ENCODE measurements around the gene MRPS7. TPM values are rescaled to one million over a fixed set of nuclear protein-coding genes. Genes with fewer than 3 reads are reported as not detected.
A peak's percentile ranks its signal among the peaks of the same experiment; 100 is the strongest.

The MRPS7 gene
- total and polyA plus RNA-seq, 2 donors (not counting 3 experiments of a cell fraction or from before 2014, with no cell fraction given), result 79.8 to 82.8 TPM

DNA sequence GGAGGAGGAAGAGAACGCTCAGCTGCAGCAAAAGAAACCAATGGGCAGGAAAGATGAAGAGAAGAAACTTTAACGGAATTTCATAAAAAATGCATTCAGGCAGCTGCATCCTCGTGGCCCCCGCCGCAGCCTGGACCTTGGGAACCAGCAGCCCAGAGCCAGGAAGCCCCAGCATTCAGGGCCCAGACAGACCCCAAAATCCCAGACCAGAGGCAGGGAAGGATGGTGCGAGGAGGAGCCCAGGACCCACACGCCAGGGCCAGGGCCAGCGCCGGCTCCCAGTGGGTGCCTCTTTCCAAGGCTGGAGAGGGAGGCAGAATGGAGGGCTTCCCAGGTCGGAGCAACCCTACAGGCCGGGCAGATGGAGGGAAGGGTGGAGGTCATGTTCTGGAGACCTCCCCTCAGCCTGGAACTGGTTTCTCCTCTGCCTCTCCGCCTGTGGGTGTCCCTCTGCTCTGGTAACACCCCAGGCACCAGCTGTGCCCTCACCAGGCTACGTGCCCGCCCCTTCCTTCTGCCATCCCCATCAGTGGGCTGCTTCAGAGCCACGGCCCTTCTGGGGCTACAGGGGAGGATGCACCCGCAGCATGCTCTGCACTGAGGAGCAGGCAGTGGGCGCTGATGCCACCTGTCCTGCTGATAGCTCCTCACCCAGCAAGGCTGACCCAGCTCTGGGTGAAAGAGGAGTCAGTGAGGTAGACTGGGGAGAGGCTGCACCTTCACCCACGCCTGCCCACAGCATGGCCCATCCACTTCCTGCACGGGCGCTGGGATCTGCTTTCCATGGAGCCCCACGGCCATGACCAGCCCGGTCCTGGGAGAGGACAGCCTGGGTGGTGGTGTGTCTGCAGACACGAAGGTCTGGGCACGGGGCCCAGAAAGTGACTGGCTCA, 10.5 kb downstream of the MRPS7 start:
- CTCF ChIA-PET, result interaction anchor here (1.2 to 4.1 kb wide), 12 partner anchors 9 to 158 kb away, joined by 3 to 91 read pairs (median 13); partner anchors contain the start of genes GGA3 and MRPS7
- H3K4me3 ChIP-seq (replicated peaks in 1 of 3; ENCODE audit: insufficient read depth in 1 of 3, low read depth in 1 of 3, low read length in 3 of 3), result peak overlapping the region; percentile 57 to 89 (median 61)
- TF ChIP-seq, protein P1, sequence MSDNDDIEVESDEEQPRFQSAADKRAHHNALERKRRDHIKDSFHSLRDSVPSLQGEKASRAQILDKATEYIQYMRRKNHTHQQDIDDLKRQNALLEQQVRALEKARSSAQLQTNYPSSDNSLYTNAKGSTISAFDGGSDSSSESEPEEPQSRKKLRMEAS (IDR thresholded peaks at IDR 0.05; ENCODE audit: insufficient read depth, insufficient read length), result no peak
- TF ChIP-seq POLR2AphosphoS5 (IDR thresholded peaks at IDR 0.05; ENCODE audit: insufficient read depth, low read depth, low read length) (no peak), MYC (IDR thresholded peaks at IDR 0.05; ENCODE audit: low read depth, low read length) (no peak), JUN (IDR thresholded peaks at IDR 0.05; ENCODE audit: borderline replicate concordance, insufficient read depth, insufficient read length, low read depth) (no peak), GATA2 (IDR thresholded peaks at IDR 0.05; ENCODE audit: insufficient read depth, insufficient read length, low read depth, low read length) (no peak)
- POLR2A ChIA-PET, result no interaction called here
- no peaks in the 10 kb centered on the region for H3K9me3 ChIP-seq (replicated peaks; ENCODE audit: control insufficient read depth, insufficient read depth, low read length)
- H3K9ac ChIP-seq (replicated peaks; ENCODE audit: extremely low read depth, insufficient read depth, low read length), result no peak overlapping the region
- no peak overlapping the region for H3K27ac ChIP-seq (ENCODE audit: insufficient read depth, low read depth, low read length)
- no TSS peak for BruUV-seq (replicated peaks)
- FAIRE-seq (no peak), DNase-seq (ENCODE audit: low read depth, low spot score) (no peak)
- intact Hi-C loops (cut with micrococcal nuclease) (loop anchor here (1.0 to 2.0 kb wide), 4 partner anchors 17 to 140 kb away; partner anchors contain the start of genes GRB2 and SLC25A19), dilution Hi-C loops (cut with MboI; ENCODE audit: extremely low pct_ligation_motif_present, low sequenced_read_pairs) (no loop called here)
- H3K36me3 ChIP-seq (ENCODE audit: control insufficient read depth in 2 of 2, extremely low read depth in 1 of 2, insufficient read depth in 2 of 2, low read length in 2 of 2), result no peaks in the 10 kb centered on the region
- peak overlapping the region; percentile 71 for H3K4me2 ChIP-seq (ENCODE audit: insufficient read depth, low read length)
- no peaks in the 10 kb centered on the region for H4K20me1 ChIP-seq (replicated peaks; ENCODE audit: control insufficient read depth, extremely low read depth, insufficient read depth, low read length)
- H3K79me2 ChIP-seq (ENCODE audit: control insufficient read depth, insufficient read depth, low read length), result no peaks in the 10 kb centered on the region
- H3K4me1 ChIP-seq (ENCODE audit: control insufficient read depth, extremely low read depth, insufficient read depth, low read length), result peaks cover 24% of the 10 kb centered on the region
- no peak overlapping the region for H2AFZ ChIP-seq (ENCODE audit: low read depth, low read length)
- H3K9me1 ChIP-seq (replicated peaks; ENCODE audit: control insufficient read depth, extremely low read depth, insufficient read depth, low read length), result no peaks in the 10 kb centered on the region
- no peaks in the 10 kb centered on the region for H3K27me3 ChIP-seq (ENCODE audit: control insufficient read depth in 2 of 2, insufficient read depth in 2 of 2, low read length in 2 of 2)

DNA sequence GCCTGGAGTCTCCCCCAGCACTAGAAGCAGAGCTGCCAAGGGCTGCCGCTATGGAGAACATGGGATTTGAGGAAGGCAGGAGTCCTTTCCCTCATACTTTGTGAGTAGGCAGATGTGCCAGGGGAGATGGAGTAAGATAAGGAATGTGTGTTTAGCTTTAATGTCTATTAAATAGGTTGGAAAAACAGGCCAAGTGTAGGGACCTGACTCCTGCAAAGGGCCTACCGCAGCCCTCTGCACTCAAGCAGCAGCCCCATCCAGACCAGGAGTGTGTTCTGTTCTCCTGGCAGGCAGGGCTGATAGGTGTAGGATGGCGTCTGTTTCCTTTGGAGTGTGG, 11.1 kb downstream of the MRPS7 start:
- FAIRE-seq, result no peak
- BruUV-seq (replicated peaks), result no TSS peak
- no peak overlapping the region for H3K4me2 ChIP-seq (ENCODE audit: insufficient read depth, low read length)
- no peak overlapping the region for H3K9ac ChIP-seq (replicated peaks; ENCODE audit: extremely low read depth, insufficient read depth, low read length)
- no peaks in the 10 kb centered on the region for H4K20me1 ChIP-seq (replicated peaks; ENCODE audit: control insufficient read depth, extremely low read depth, insufficient read depth, low read length)
- intact Hi-C loops (cut with micrococcal nuclease), result no loop called here
- POLR2A ChIA-PET, result no interaction called here
- CTCF ChIA-PET, result interaction anchor here (1.3 to 4.1 kb wide), 2 partner anchors 11 to 146 kb away, joined by 3 to 80 read pairs; partner anchors contain the start of genes GGA3 and MRPS7
- DNase-seq (ENCODE audit: low read depth, low spot score), result no peak
- no peaks in the 10 kb centered on the region for H3K79me2 ChIP-seq (ENCODE audit: control insufficient read depth, insufficient read depth, low read length)
- no peak overlapping the region for H3K4me3 ChIP-seq (replicated peaks in 1 of 3; ENCODE audit: insufficient read depth in 1 of 3, low read depth in 1 of 3, low read length in 3 of 3)
- H3K27ac ChIP-seq (ENCODE audit: insufficient read depth, low read depth, low read length), result no peak overlapping the region
- no peaks in the 10 kb centered on the region for H3K9me3 ChIP-seq (replicated peaks; ENCODE audit: control insufficient read depth, insufficient read depth, low read length)
- H3K4me1 ChIP-seq (ENCODE audit: control insufficient read depth, extremely low read depth, insufficient read depth, low read length), result peaks cover 19% of the 10 kb centered on the region
- no peak for TF ChIP-seq JUN (IDR thresholded peaks at IDR 0.05; ENCODE audit: borderline replicate concordance, insufficient read depth, insufficient read length, low read depth)
- TF ChIP-seq, protein P1 (IDR thresholded peaks at IDR 0.05; ENCODE audit: insufficient read depth, insufficient read length), result no peak
- TF ChIP-seq, protein P2, sequence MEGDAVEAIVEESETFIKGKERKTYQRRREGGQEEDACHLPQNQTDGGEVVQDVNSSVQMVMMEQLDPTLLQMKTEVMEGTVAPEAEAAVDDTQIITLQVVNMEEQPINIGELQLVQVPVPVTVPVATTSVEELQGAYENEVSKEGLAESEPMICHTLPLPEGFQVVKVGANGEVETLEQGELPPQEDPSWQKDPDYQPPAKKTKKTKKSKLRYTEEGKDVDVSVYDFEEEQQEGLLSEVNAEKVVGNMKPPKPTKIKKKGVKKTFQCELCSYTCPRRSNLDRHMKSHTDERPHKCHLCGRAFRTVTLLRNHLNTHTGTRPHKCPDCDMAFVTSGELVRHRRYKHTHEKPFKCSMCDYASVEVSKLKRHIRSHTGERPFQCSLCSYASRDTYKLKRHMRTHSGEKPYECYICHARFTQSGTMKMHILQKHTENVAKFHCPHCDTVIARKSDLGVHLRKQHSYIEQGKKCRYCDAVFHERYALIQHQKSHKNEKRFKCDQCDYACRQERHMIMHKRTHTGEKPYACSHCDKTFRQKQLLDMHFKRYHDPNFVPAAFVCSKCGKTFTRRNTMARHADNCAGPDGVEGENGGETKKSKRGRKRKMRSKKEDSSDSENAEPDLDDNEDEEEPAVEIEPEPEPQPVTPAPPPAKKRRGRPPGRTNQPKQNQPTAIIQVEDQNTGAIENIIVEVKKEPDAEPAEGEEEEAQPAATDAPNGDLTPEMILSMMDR (IDR thresholded peaks at IDR 0.05; ENCODE audit: extremely low read depth in 1 of 2, insufficient read depth in 1 of 2, low read depth in 1 of 2, low read length in 2 of 2), result no peak
- no peak for TF ChIP-seq POLR2AphosphoS5 (IDR thresholded peaks at IDR 0.05; ENCODE audit: insufficient read depth, low read depth, low read length)
- no peak for TF ChIP-seq EZH2 (IDR thresholded peaks at IDR 0.05; ENCODE audit: borderline replicate concordance, low read depth, low read length, severe bottlenecking)
- no peak for TF ChIP-seq POLR2A (IDR thresholded peaks at IDR 0.05; ENCODE audit: low read depth, low read length)
- no peak for TF ChIP-seq MYC (IDR thresholded peaks at IDR 0.05; ENCODE audit: low read depth, low read length)
- TF ChIP-seq GATA2 (IDR thresholded peaks at IDR 0.05; ENCODE audit: insufficient read depth, insufficient read length, low read depth, low read length), result no peak
- no peak for TF ChIP-seq FOS (IDR thresholded peaks at IDR 0.05; ENCODE audit: borderline replicate concordance, insufficient read depth, low read length)
- H3K27me3 ChIP-seq (ENCODE audit: control insufficient read depth in 2 of 2, insufficient read depth in 2 of 2, low read length in 2 of 2), result no peaks in the 10 kb centered on the region
- H2AFZ ChIP-seq (ENCODE audit: low read depth, low read length), result no peak overlapping the region
- no peaks in the 10 kb centered on the region for H3K36me3 ChIP-seq (ENCODE audit: control insufficient read depth in 2 of 2, extremely low read depth in 1 of 2, insufficient read depth in 2 of 2, low read length in 2 of 2)
- H3K9me1 ChIP-seq (replicated peaks; ENCODE audit: control insufficient read depth, extremely low read depth, insufficient read depth, low read length), result no peaks in the 10 kb centered on the region
- dilution Hi-C loops (cut with MboI; ENCODE audit: extremely low pct_ligation_motif_present, low sequenced_read_pairs), result no loop called here

Measured in endothelial cell of umbilical vein (primary cell).